ENCODE results near the gene LMOD1.

DNA sequence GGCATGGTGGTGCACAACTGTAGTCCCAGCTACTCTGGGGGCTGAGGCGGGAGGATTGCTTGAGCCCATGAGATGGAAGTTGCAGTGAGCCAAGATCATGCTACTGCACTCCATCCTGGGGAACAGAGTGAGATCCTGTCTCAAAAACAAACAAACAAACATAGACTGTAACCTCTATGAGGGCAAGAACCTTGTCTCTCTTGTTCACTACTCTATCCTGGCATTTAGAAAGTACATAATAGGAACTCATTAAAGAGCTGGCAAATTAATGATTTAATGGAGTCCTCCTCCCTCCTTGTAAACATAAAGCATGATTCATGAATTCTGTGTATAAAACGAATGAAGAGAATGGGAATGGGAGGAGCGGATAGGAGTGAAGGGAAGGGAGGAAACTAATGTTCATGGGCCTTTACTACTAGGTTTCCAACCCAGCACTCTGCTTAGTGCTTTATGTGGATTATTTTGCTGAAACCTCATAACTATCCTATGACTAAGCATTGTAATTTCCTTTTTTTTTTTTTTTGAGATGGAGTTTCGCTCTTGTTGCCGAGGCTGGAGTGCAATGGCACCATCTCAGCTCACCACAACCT, 8.6 kb downstream of the LMOD1 start:
- TF ChIP-seq POLR2A (IDR thresholded peaks at IDR 0.05; ENCODE audit: low read depth, low read length), result no peak
- TF ChIP-seq TAF1 (IDR thresholded peaks at IDR 0.05; ENCODE audit: low read depth, low read length), result no peak
